MCF 10A (cell line): ENCODE results near the gene GJA3. TPM values are rescaled to one million over a fixed set of nuclear protein-coding genes. Genes with fewer than 3 reads are reported as not detected.
A peak's percentile ranks its signal among the peaks of the same experiment; 100 is the strongest.

Source experiments
- BruUV-seq: library from RNA; stranded (reverse); fragments of 400-500 nt; replicated peaks from 2 replicates; lab custom pipeline; 2021; lab: Mats Ljungman, UMichigan
- CTCF ChIA-PET: fragments of 300-600 bp; sonication (Branson Sonifier 250); formaldehyde crosslinking; extraction: SDS; loops from one replicate; lab custom pipeline; 2021; ENCODE audit warnings: antibody characterized with exemption, inconsistent platforms; lab: Yijun Ruan, JAX
- POLR2A ChIA-PET: fragments of 300-600, 350-650 bp; sonication (Branson Sonifier 250); formaldehyde crosslinking; extraction: SDS; loops from one replicate; lab custom pipeline; 2020; ENCODE audit warnings: antibody characterized with exemption, inconsistent platforms; lab: Yijun Ruan, JAX
- DNase-seq: peaks from one replicate; pipeline ENCODE4 v3.0.0-alpha.2; 2018; ENCODE audit not compliant: unreplicated experiment
- H3K27ac Mint-ChIP-seq: one replicate; pipeline ENCODE4 v1.8.0; 2022; ENCODE audit warnings: mild to moderate bottlenecking, low read depth, mixed read lengths; ENCODE audit not compliant: unreplicated experiment
- H3K27me3 Mint-ChIP-seq: one replicate; pipeline ENCODE4 v1.8.0; 2022; ENCODE audit warnings: mixed read lengths; ENCODE audit not compliant: insufficient read depth, unreplicated experiment
- H3K36me3 Mint-ChIP-seq: one replicate; pipeline ENCODE4 v1.8.0; 2022; ENCODE audit warnings: mild to moderate bottlenecking, moderate library complexity, mixed read lengths; ENCODE audit not compliant: insufficient read depth, unreplicated experiment
- H3K4me1 Mint-ChIP-seq: one replicate; pipeline ENCODE4 v1.8.0; 2022; ENCODE audit warnings: mixed read lengths; ENCODE audit not compliant: insufficient read depth, unreplicated experiment
- H3K4me3 Mint-ChIP-seq: one replicate; pipeline ENCODE4 v1.8.0; 2022; ENCODE audit warnings: mild to moderate bottlenecking, moderate library complexity, mixed read lengths; ENCODE audit not compliant: unreplicated experiment
- H3K9me3 Mint-ChIP-seq: one replicate; pipeline ENCODE4 v1.8.0; 2022; ENCODE audit warnings: mixed read lengths; ENCODE audit not compliant: unreplicated experiment
- intact Hi-C: fragments of 100-400 bp; cut with micrococcal nuclease; formaldehyde crosslinking; loops from 2 replicates; pipeline ENCODE4 v1.14.1; 2022
- total RNA-seq: library from RNA; stranded (reverse); gene quantifications from 2 replicates; pipeline ENCODE4 v1.2.3, GENCODE V29; 2022
- TF ChIP-seq, protein P1 (sequence below): fragments of 200-600 bp; IDR thresholded peaks from one replicate; pipeline ENCODE4 v1.8.0; 2022; ENCODE audit warnings: antibody characterized with exemption, mild to moderate bottlenecking; ENCODE audit not compliant: unreplicated experiment

GJA3 gene
- total RNA-seq, 1 experiment from 2014 or later: 4.7 TPM

- H3K9me3 Mint-ChIP-seq: no peaks in the 10 kb centered on the region
- H3K4me3 Mint-ChIP-seq: no peak overlapping the region
- H3K27me3 Mint-ChIP-seq: no peaks in the 10 kb centered on the region
- POLR2A ChIA-PET: interaction anchor here (0.6 kb wide), 1 partner anchor 500 kb away, joined by 3 read pairs; no protein-coding TSS in a partner anchor
- no peak overlapping the region for H3K27ac Mint-ChIP-seq
- intact Hi-C loops: no loop called here
- CTCF ChIA-PET: interaction anchor here (0.6 to 1.0 kb wide), 3 partner anchors 14 to 883 kb away, joined by 3 read pairs; no protein-coding TSS in a partner anchor
- DNase-seq: no peak
- TF ChIP-seq, protein P1, sequence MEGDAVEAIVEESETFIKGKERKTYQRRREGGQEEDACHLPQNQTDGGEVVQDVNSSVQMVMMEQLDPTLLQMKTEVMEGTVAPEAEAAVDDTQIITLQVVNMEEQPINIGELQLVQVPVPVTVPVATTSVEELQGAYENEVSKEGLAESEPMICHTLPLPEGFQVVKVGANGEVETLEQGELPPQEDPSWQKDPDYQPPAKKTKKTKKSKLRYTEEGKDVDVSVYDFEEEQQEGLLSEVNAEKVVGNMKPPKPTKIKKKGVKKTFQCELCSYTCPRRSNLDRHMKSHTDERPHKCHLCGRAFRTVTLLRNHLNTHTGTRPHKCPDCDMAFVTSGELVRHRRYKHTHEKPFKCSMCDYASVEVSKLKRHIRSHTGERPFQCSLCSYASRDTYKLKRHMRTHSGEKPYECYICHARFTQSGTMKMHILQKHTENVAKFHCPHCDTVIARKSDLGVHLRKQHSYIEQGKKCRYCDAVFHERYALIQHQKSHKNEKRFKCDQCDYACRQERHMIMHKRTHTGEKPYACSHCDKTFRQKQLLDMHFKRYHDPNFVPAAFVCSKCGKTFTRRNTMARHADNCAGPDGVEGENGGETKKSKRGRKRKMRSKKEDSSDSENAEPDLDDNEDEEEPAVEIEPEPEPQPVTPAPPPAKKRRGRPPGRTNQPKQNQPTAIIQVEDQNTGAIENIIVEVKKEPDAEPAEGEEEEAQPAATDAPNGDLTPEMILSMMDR: no peak
- no peaks in the 10 kb centered on the region for H3K36me3 Mint-ChIP-seq
- no TSS peak for BruUV-seq
- H3K4me1 Mint-ChIP-seq: no peaks in the 10 kb centered on the region
Measured at GRCh38 chr13:20168396-20168795, 7.5 kb upstream of the GJA3 start.

- DNase-seq: no peak
- ChIA-PET CTCF (interaction anchor here (0.6 to 2.6 kb wide), 3 partner anchors 34 to 877 kb away, joined by 3 to 11 read pairs (median 3); no protein-coding TSS in a partner anchor), POLR2A (no interaction called here)
- Mint-ChIP-seq H3K36me3 (no peaks in the 10 kb centered on the region), H3K4me1 (no peaks in the 10 kb centered on the region), H3K9me3 (no peaks in the 10 kb centered on the region), H3K27ac (no peak overlapping the region), H3K27me3 (no peaks in the 10 kb centered on the region), H3K4me3 (no peak overlapping the region)
- intact Hi-C loops: no loop called here
- BruUV-seq: no TSS peak
- TF ChIP-seq, protein P1: no peak
Measured at GRCh38 chr13:20165417-20166257, 4.8 kb upstream of the GJA3 start.

DNA sequence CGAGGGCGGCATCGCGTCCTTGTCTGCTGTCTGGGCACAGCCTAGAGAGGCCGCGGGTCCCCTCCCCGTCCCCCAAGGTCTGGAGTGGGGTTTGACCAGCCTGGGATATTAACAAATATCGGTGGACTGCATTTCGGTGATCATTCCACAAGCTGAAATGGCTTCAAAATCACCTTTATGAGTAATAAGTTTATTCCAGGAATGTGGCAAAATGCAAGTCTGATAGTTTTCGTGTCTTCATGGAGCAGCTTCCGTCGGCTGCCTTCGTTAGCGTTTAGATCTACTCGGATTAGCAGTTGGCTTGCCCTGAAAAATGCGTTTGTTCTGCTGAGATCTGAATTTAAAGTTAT, 1.1 kb upstream of the GJA3 start:
- ChIA-PET POLR2A (interaction anchor here (0.6 kb wide), 2 partner anchors 133 to 189 kb away, joined by 3 read pairs; no protein-coding TSS in a partner anchor), CTCF (interaction anchor here (0.6 to 3.2 kb wide), 5 partner anchors 14 to 280 kb away, joined by 3 to 18 read pairs (median 7); no protein-coding TSS in a partner anchor)
- Mint-ChIP-seq H3K9me3 (no peaks in the 10 kb centered on the region), H3K4me1 (peaks cover 8% of the 10 kb centered on the region), H3K27me3 (no peaks in the 10 kb centered on the region), H3K4me3 (no peak overlapping the region), H3K36me3 (no peaks in the 10 kb centered on the region), H3K27ac (no peak overlapping the region)
- BruUV-seq: no TSS peak
- TF ChIP-seq, protein P1: no peak
- DNase-seq: no peak
- intact Hi-C loops: no loop called here

DNA sequence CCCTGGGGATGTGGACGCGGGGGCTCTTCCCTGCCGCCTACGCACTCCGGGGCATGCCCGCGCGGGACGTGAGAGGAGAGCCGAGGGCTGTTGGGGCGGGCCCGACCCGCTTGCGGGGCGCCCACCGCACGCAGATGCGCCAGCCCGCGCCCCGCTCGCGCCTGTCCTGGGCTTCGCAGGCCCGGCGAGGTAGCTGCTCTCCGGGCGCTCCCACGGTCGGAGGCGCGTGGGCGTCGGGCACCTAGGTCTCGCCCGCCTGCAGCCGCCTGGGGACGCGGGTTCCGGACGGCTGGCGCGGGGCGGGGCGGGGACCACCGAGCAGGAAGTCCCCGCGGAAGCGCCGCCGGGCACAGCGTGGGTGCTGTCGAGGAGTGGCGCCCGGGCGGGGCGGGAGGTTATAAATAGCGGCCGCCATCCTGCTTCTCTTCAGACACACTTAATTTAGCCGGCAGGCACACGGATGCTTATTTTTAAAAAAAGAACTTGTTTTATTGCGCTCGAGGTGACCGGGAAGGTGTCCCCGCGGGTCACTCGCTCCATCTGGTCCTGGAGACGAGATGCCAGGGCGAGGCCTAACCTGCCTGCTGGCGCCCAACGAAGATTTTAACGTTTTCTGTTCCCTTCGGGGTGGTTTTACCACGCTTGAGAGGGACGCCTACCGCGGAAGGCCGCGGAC, 561 bp upstream of the GJA3 start:
- peaks cover 8% of the 10 kb centered on the region for H3K4me1 Mint-ChIP-seq
- no peak overlapping the region for H3K27ac Mint-ChIP-seq
- intact Hi-C loops: no loop called here
- TF ChIP-seq, protein P1: no peak
- ChIA-PET POLR2A (interaction anchor here (1.2 kb wide), 1 partner anchor 11 kb away, joined by 3 read pairs; no protein-coding TSS in a partner anchor), CTCF (interaction anchor here (0.6 to 3.2 kb wide), 6 partner anchors 63 to 279 kb away, joined by 3 to 18 read pairs (median 6); no protein-coding TSS in a partner anchor)
- H3K27me3 Mint-ChIP-seq: no peaks in the 10 kb centered on the region
- H3K9me3 Mint-ChIP-seq: no peaks in the 10 kb centered on the region
- no peak for DNase-seq
- BruUV-seq: no TSS peak
- no peaks in the 10 kb centered on the region for H3K36me3 Mint-ChIP-seq
- peak overlapping the region; percentile 76 for H3K4me3 Mint-ChIP-seq
